IPS DF 6.9 (cell line): ENCODE measurements around the gene JMJD8.
"Not testable (repeated sequence)": the region's sequence is repeated elsewhere in the genome, so short reads cannot be mapped to it uniquely, and the experiment has no call there.

Source experiments
- DNase-seq: peaks from one replicate; pipeline ENCODE4 v3.0.0-alpha.2; 2013; ENCODE audit warnings: low read depth, low spot score
- H3K27ac ChIP-seq: one replicate; pipeline ENCODE4 v1.5.1; 2013; ENCODE audit warnings: low read length, control low read depth
- H3K27me3 ChIP-seq: 2 replicates; pipeline ENCODE4 v1.6.1; 2013; ENCODE audit warnings: mild to moderate bottlenecking, low read length; ENCODE audit not compliant: control insufficient read depth, insufficient read depth
- H3K36me3 ChIP-seq: 2 replicates; pipeline ENCODE4 v1.6.1; 2013; ENCODE audit warnings: low read length; ENCODE audit not compliant: control insufficient read depth, insufficient read depth
- H3K4me1 ChIP-seq: 2 replicates; pipeline ENCODE4 v1.6.1; 2013; ENCODE audit warnings: low read length; ENCODE audit not compliant: control insufficient read depth, insufficient read depth
- H3K4me3 ChIP-seq: 2 replicates; pipeline ENCODE4 v1.5.1; 2013; ENCODE audit warnings: mild to moderate bottlenecking, low read length
- H3K9me3 ChIP-seq: 2 replicates; pipeline ENCODE4 v1.6.1; 2013; ENCODE audit warnings: low read length, inconsistent platforms; ENCODE audit not compliant: control insufficient read depth, insufficient read depth
- WGBS: extraction: QIAGEN DNeasy Blood & Tissue Kit; methylation state at CpG from one replicate; pipeline ENCODE4 v1.1.7; 2013; ENCODE audit warnings: mixed read lengths, missing lambda C conversion rate; ENCODE audit not compliant: insufficient read length, insufficient coverage; 5-methylcytosine and 5-hydroxymethylcytosine counted together

JMJD8 gene

GRCh38 chr16:714558-715476 is 30.7 kb upstream of the JMJD8 start, which contains the start of gene METRN:
TSS of gene METRN (plus strand) at chr16:715118. CDS start at chr16:715290, 172 bp downstream.
- Histone ChIP-seq H3K27ac (no peak within 1 kb of the TSS), H3K27me3 (peaks cover 2% of the 10 kb centered on the region; the same call in 1 of the 2 replicates), H3K36me3 (no peaks in the 10 kb centered on the region; the same call in 1 of the 2 replicates), H3K4me1 (peaks cover 9% of the 10 kb centered on the region), H3K9me3 (no peaks in the 10 kb centered on the region), H3K4me3 (peak within 1 kb of the TSS; percentile 46)
- DNase-seq: no peak
- WGBS: no CpG with 5 or more reads among the region's 108 CpGs

DNA sequence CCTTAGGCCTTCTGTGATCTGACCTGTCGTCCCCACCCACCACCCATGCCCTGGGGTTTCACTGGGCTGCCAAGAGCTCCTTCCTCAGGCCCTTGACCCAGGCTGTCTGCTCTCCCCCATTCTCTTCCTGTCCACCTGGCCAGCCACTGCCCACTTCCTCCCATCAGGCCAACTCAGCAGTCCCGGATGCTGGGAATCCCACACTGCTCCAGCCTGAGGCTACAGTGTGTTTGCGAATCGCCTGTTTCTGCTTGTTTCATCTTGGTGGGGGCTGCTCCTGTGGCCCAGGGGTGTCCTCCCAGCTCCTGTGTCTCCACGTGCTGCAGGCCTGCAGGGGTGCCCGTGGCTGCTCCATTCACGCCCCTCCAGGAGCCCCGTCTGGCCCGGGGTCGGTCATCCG is 29.9 kb upstream of the JMJD8 start:
- Histone ChIP-seq H3K36me3 (no peaks in the 10 kb centered on the region; the same call in 1 of the 2 replicates), H3K27ac (no peak overlapping the region), H3K4me3 (no peak overlapping the region), H3K9me3 (no peaks in the 10 kb centered on the region), H3K27me3 (peaks cover 2% of the 10 kb centered on the region; the same call in 1 of the 2 replicates), H3K4me1 (peaks cover 10% of the 10 kb centered on the region)
- no peak for DNase-seq
- no CpG with 5 or more reads among the region's 11 CpGs for WGBS

DNA sequence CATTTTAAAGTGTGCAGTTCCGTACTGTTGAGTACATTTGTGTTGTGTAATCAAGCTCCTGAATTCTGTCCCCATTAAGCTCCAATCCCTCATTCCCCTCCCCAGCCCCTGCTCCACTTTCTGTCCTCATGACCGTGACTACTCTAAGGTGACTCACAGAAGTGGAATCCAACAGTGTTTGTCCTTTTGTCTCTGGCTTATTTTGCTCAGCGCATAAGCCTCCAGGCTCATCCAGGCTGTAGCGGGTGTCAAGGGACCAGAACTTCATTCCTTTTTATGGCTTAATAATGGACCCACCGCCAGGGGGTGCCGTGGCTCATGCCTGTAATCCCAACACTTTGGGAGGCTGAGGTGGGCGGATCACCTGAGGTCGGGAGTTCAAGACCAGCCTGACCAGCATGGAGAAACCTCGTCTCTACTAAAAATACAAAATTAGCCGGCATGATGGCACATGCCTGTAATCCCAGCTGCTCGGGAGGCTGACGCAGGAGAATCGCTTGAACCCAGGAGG is 28.7 kb upstream of the JMJD8 start:
- H3K4me1 ChIP-seq, H3K9me3 ChIP-seq, H3K36me3 ChIP-seq, H3K27ac ChIP-seq, H3K4me3 ChIP-seq, DNase-seq: not testable (repeated sequence)
- WGBS: no CpG with 5 or more reads among the region's 13 CpGs
- H3K27me3 ChIP-seq: peaks cover 11% of the 10 kb centered on the region; the same call in 1 of the 2 replicates

- WGBS: no CpG with 5 or more reads among the region's 25 CpGs
- no peak overlapping the region for H3K27ac ChIP-seq
- peaks cover 11% of the 10 kb centered on the region for H3K4me1 ChIP-seq
- H3K9me3 ChIP-seq: no peaks in the 10 kb centered on the region
- H3K27me3 ChIP-seq: peaks cover 19% of the 10 kb centered on the region
- H3K4me3 ChIP-seq: no peak overlapping the region
- no peak for DNase-seq
- H3K36me3 ChIP-seq: no peaks in the 10 kb centered on the region; the same call in 1 of the 2 replicates
Measured at GRCh38 chr16:711548-712320, 27.6 kb upstream of the JMJD8 start.

DNA sequence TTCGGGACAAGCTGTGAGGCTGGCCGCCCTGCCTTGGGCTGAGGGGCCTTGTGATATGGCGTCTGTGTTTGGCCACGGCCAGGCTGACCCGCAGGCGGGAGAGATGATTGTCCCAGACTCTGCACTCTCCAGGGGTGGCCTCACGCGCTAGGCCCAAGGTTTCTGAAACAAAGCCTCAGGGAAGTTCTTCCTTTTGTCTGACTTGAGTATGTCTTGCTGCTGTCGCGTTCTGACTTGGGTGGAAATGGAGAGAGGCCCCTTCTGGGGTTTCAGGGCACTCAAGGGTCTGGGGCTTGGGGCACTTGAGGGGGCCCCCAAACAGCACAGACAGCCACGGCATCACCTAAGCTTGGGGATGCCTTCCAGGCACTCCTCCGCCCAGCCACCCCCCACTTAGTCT is 26.9 kb upstream of the JMJD8 start:
- peaks cover 21% of the 10 kb centered on the region for H3K27me3 ChIP-seq
- WGBS: no CpG with 5 or more reads among the region's 12 CpGs
- no peak overlapping the region for H3K4me3 ChIP-seq
- no peak overlapping the region for H3K27ac ChIP-seq
- peaks cover 10% of the 10 kb centered on the region for H3K4me1 ChIP-seq
- H3K9me3 ChIP-seq: no peaks in the 10 kb centered on the region
- DNase-seq: no peak
- no peaks in the 10 kb centered on the region; the same call in 1 of the 2 replicates for H3K36me3 ChIP-seq

- H3K27ac ChIP-seq: no peak overlapping the region
- H3K36me3 ChIP-seq: no peaks in the 10 kb centered on the region; the same call in 1 of the 2 replicates
- no CpG with 5 or more reads among the region's 21 CpGs for WGBS
- peaks cover 6% of the 10 kb centered on the region; the same call in 1 of the 2 replicates for H3K4me1 ChIP-seq
- no peaks in the 10 kb centered on the region for H3K9me3 ChIP-seq
- DNase-seq: no peak
- peaks cover 19% of the 10 kb centered on the region for H3K27me3 ChIP-seq
- no peak overlapping the region for H3K4me3 ChIP-seq
Measured at GRCh38 chr16:710500-711075, 26.5 kb upstream of the JMJD8 start.

DNA sequence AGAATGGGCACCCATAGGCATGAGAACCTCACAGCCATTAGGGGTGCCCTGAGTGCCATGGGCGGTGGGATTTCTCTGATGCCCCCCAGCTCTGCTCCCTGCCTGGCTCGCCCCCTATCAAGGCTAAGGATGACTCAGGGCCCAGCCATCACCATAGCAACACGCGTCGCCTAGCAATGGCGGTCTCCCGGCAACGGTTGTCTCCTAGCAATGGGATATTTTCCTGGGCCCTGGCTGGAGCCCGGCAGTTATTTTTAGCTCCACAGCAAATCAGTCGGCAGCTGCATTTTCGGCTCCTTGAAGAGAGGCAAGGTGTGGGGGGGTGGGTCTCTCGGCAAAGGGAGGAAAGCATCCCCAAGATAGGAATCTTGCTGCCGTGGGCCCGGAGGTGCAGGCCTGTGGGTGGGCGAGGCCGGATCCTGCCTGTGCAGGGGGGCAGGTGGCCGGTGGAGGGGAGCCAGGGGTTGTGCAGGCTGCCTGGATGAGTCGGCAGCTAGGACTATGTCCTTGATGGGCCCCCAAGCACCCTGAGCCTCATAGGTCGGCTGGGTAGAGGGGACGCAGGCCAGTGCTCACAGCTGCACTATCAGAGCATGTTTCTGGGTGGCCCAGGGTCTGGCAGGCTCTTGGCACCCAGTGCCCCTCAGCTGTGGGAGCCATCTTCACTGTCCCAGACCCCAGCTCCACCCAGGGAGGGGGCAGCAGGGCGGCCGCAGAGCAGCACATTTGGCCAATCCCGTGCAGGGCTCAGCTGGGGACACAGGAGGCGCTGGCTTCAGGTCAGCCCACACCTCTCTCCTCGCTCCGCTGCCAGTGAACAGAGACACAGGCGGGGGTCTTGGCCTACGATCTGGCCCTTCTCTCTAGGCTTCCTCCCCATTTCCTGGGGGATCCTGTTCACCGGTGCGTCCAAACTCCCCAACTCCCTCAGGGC is 25.7 kb upstream of the JMJD8 start:
- WGBS: no CpG with 5 or more reads among the region's 30 CpGs
- H3K36me3 ChIP-seq: no peaks in the 10 kb centered on the region; the same call in 1 of the 2 replicates
- no peak overlapping the region for H3K4me3 ChIP-seq
- no peaks in the 10 kb centered on the region for H3K9me3 ChIP-seq
- peaks cover 21% of the 10 kb centered on the region for H3K27me3 ChIP-seq
- peaks cover 6% of the 10 kb centered on the region; the same call in 1 of the 2 replicates for H3K4me1 ChIP-seq
- H3K27ac ChIP-seq: no peak overlapping the region
- no peak for DNase-seq

- no peaks in the 10 kb centered on the region for H3K36me3 ChIP-seq
- H3K27me3 ChIP-seq: peaks cover 30% of the 10 kb centered on the region
- no peak overlapping the region for H3K4me3 ChIP-seq
- peaks cover 6% of the 10 kb centered on the region; the same call in 1 of the 2 replicates for H3K4me1 ChIP-seq
- H3K9me3 ChIP-seq: no peaks in the 10 kb centered on the region
- no peak for DNase-seq
- no CpG with 5 or more reads among the region's 4 CpGs for WGBS
- no peak overlapping the region for H3K27ac ChIP-seq
Measured at GRCh38 chr16:708959-709358, 24.8 kb upstream of the JMJD8 start.

DNA sequence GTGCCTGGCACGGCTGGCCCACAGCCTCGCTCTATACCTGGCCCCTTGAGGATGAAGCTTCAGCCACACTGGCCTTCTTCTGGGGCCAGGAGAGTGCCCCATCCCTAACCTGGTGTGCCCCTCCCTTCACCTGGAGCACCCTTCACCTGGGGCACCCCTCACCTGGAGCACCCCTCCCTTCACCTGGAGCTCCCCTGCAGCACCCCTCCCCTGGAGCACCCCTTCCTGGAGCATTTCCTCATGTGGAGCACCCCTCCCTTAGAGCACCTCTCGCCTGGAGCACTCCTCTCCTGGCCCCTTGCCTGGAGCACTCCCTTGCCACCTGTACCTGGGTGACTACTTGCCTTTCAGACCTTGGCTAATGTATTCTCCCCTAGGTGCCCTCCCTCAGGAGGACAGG is 23.9 kb upstream of the JMJD8 start:
- Histone ChIP-seq H3K9me3 (no peaks in the 10 kb centered on the region), H3K4me3 (no peak overlapping the region), H3K4me1 (peaks cover 6% of the 10 kb centered on the region; the same call in 1 of the 2 replicates), H3K36me3 (no peaks in the 10 kb centered on the region), H3K27ac (no peak overlapping the region), H3K27me3 (peaks cover 38% of the 10 kb centered on the region)
- no peak for DNase-seq
- WGBS: no CpG with 5 or more reads among the region's 3 CpGs
